PC-9 (cell line): Measurements from ENCODE around the gene SMC6. TPM values are rescaled to one million over a fixed set of nuclear protein-coding genes. Genes with fewer than 3 reads are reported as not detected.

Experiments used
- BruUV-seq: library from RNA; stranded (reverse); fragments of 400-500 nt; replicated peaks from 2 replicates; lab custom pipeline; 2021; lab: Mats Ljungman, UMichigan
- CTCF ChIA-PET: fragments of 300-600 bp; sonication (Branson Sonifier 250); formaldehyde crosslinking; loops from one replicate; lab custom pipeline; 2022; ENCODE audit warnings: antibody characterized with exemption; lab: Charles Lee
- POLR2A ChIA-PET: fragments of 300-600 bp; sonication (Branson Sonifier 250); formaldehyde crosslinking; loops from one replicate; lab custom pipeline; 2022; ENCODE audit warnings: antibody characterized with exemption; ENCODE audit not compliant: unreplicated experiment; lab: Charles Lee
- DNase-seq, 2 experiments: peaks; one replicate each; pipeline versions ENCODE4 v3.0.0 to v3.0.0-alpha.2; 2015 to 2022; ENCODE audit warnings: mixed read lengths in 1 of 2
- H2AFZ ChIP-seq: fragments of 200-600 bp; sonication (generic); 2 replicates; pipeline ENCODE4 v1.8.1; 2017; ENCODE audit warnings: antibody characterized with exemption
- H3F3A ChIP-seq: fragments of 200-600 bp; sonication (generic); 2 replicates; pipeline ENCODE4 v1.8.1; 2017; ENCODE audit warnings: antibody characterized with exemption, mild to moderate bottlenecking, low read depth; ENCODE audit not compliant: insufficient read depth
- H3K27ac ChIP-seq: fragments of 200-600 bp; sonication (generic); 2 replicates; pipeline ENCODE4 v1.6.1; 2016; ENCODE audit warnings: mixed run types
- H3K27me3 ChIP-seq: fragments of 200-600 bp; sonication (generic); 2 replicates; pipeline ENCODE4 v1.6.1; 2016; ENCODE audit warnings: low read depth, mixed run types; ENCODE audit not compliant: insufficient read depth
- H3K36me3 ChIP-seq: fragments of 200-600 bp; sonication (generic); 2 replicates; pipeline ENCODE4 v1.6.1; 2016; ENCODE audit warnings: low read depth, mixed run types
- H3K4me1 ChIP-seq: fragments of 200-600 bp; sonication (generic); replicated peaks from 2 replicates; pipeline ENCODE4 v1.6.1; 2016; ENCODE audit warnings: mixed run types; ENCODE audit not compliant: insufficient read depth
- H3K4me2 ChIP-seq: fragments of 200-600 bp; sonication (generic); 2 replicates; pipeline ENCODE4 v1.6.1; 2017; ENCODE audit warnings: mixed run types
- H3K4me3 ChIP-seq: fragments of 200-600 bp; sonication (generic); 2 replicates; pipeline ENCODE4 v1.6.1; 2016; ENCODE audit warnings: mixed run types
- H3K79me2 ChIP-seq: fragments of 200-600 bp; sonication (generic); 2 replicates; pipeline ENCODE4 v1.6.1; 2017; ENCODE audit warnings: low read depth, mixed run types
- H3K9me2 ChIP-seq: fragments of 200-600 bp; sonication (generic); 2 replicates; pipeline ENCODE4 v1.8.1; 2017; ENCODE audit warnings: mild to moderate bottlenecking; ENCODE audit not compliant: insufficient read depth
- H3K9me3 ChIP-seq: fragments of 200-600 bp; sonication (generic); 2 replicates; pipeline ENCODE4 v1.8.1; 2016; ENCODE audit warnings: low read depth; ENCODE audit not compliant: insufficient read depth
- H4K20me1 ChIP-seq: fragments of 200-600 bp; sonication (generic); 2 replicates; pipeline ENCODE4 v1.8.1; 2017; ENCODE audit not compliant: insufficient read depth
- CTCF ChIP-seq: fragments of 200-600 bp; sonication (generic); conservative IDR thresholded peaks from 2 replicates; pipeline ENCODE4 v1.6.1; 2017; ENCODE audit warnings: mixed run types, antibody characterized with exemption, mild to moderate bottlenecking, moderate library complexity
- EZH2 ChIP-seq: fragments of 200-600 bp; sonication (generic); IDR thresholded peaks from 2 replicates; pipeline ENCODE4 v1.8.0; 2017; ENCODE audit warnings: antibody characterized with exemption, low read depth
- intact Hi-C: fragments of 100-400 bp; cut with micrococcal nuclease; formaldehyde crosslinking; loops from one replicate; pipeline ENCODE4 v1.10.0; 2022; ENCODE audit not compliant: unreplicated experiment
- total RNA-seq: library from RNA; stranded (reverse); gene quantifications from 2 replicates; pipeline ENCODE4 v1.2.3, GENCODE V29; 2021

Gene SMC6
- total RNA-seq, 1 experiment from 2014 or later, result 19.2 TPM

GRCh38 chr2:17662723-17663122, 90.9 kb downstream of the SMC6 start:
- Histone ChIP-seq H3K9me2 (no peaks in the 10 kb centered on the region), H2AFZ (no peak overlapping the region), H3K36me3 (no peaks in the 10 kb centered on the region; the same call in 1 of the 2 replicates), H4K20me1 (no peaks in the 10 kb centered on the region), H3K27ac (no peak overlapping the region), H3F3A (no peaks in the 10 kb centered on the region), H3K4me3 (no peak overlapping the region), H3K79me2 (no peaks in the 10 kb centered on the region), H3K4me1 (no peaks in the 10 kb centered on the region), H3K27me3 (no peaks in the 10 kb centered on the region), H3K4me2 (no peak overlapping the region), H3K9me3 (no peaks in the 10 kb centered on the region)
- CTCF ChIA-PET, result interaction anchor here (0.7 kb wide), 1 partner anchor 890 kb away, joined by 3 read pairs; no protein-coding TSS in a partner anchor
- no peak for DNase-seq
- intact Hi-C loops, result no loop called here
- TF ChIP-seq EZH2 (no peak), CTCF (no peak)
- POLR2A ChIA-PET, result no interaction called here
- no TSS peak for BruUV-seq

GRCh38 chr2:17661460-17661859, 92.2 kb downstream of the SMC6 start:
- Histone ChIP-seq H3F3A (no peaks in the 10 kb centered on the region), H3K27me3 (no peaks in the 10 kb centered on the region), H2AFZ (no peak overlapping the region), H3K27ac (no peak overlapping the region), H3K4me1 (no peaks in the 10 kb centered on the region), H3K79me2 (no peaks in the 10 kb centered on the region), H3K9me2 (no peaks in the 10 kb centered on the region), H3K36me3 (no peaks in the 10 kb centered on the region; the same call in 1 of the 2 replicates), H3K9me3 (no peaks in the 10 kb centered on the region), H3K4me3 (no peak overlapping the region), H3K4me2 (no peak overlapping the region), H4K20me1 (no peaks in the 10 kb centered on the region)
- BruUV-seq, result no TSS peak
- intact Hi-C loops, result no loop called here
- ChIA-PET POLR2A (no interaction called here), CTCF (interaction anchor here (1.1 kb wide), 1 partner anchor 9 kb away, joined by 6 read pairs; no protein-coding TSS in a partner anchor)
- DNase-seq, result no peak
- TF ChIP-seq EZH2, result no peak
- no peak for TF ChIP-seq CTCF

GRCh38 chr2:17660219-17660618, 93.4 kb downstream of the SMC6 start:
- ChIA-PET POLR2A (no interaction called here), CTCF (no interaction called here)
- H3K36me3 ChIP-seq, result no peaks in the 10 kb centered on the region; the same call in 1 of the 2 replicates
- no peak overlapping the region for H3K27ac ChIP-seq
- no peaks in the 10 kb centered on the region for H3K27me3 ChIP-seq
- H3K9me2 ChIP-seq, result no peaks in the 10 kb centered on the region
- no peaks in the 10 kb centered on the region for H3K4me1 ChIP-seq
- intact Hi-C loops, result no loop called here
- no peak for DNase-seq
- H3K4me2 ChIP-seq, result no peak overlapping the region
- H3K79me2 ChIP-seq, result no peaks in the 10 kb centered on the region
- BruUV-seq, result no TSS peak
- no peaks in the 10 kb centered on the region for H4K20me1 ChIP-seq
- H2AFZ ChIP-seq, result no peak overlapping the region
- no peaks in the 10 kb centered on the region for H3K9me3 ChIP-seq
- TF ChIP-seq EZH2 (no peak), CTCF (no peak)
- no peak overlapping the region for H3K4me3 ChIP-seq
- no peaks in the 10 kb centered on the region for H3F3A ChIP-seq
